B cell (primary cell): Measurements from ENCODE around the gene ENTHD1. TPM values are rescaled to one million over a fixed set of nuclear protein-coding genes. Genes with fewer than 3 reads are reported as not detected.

Experiments
- ATAC-seq: fragments of 200-7000 bp; cut with Tn5 transposase; one replicate; pipeline ENCODE4 v1.10.0; 2021; ENCODE audit warnings: low read depth, mild to moderate bottlenecking, moderate number of reproducible peaks, moderate library complexity
- CTCF ChIA-PET: fragments of 350-600 bp; sonication (Branson Sonifier 250); formaldehyde crosslinking; loops from one replicate; lab custom pipeline; 2021; ENCODE audit warnings: antibody characterized with exemption, inconsistent platforms; lab: Charles Lee
- POLR2A ChIA-PET: fragments of 350-600 bp; sonication (Branson Sonifier 250); formaldehyde crosslinking; loops from one replicate; lab custom pipeline; 2021; ENCODE audit warnings: antibody characterized with exemption; lab: Charles Lee
- DNase-seq: peaks from one replicate; pipeline ENCODE4 v3.0.0; 2013
- H2AFZ ChIP-seq: 2 replicates; pipeline ENCODE4 v1.6.1; 2012; ENCODE audit warnings: mild to moderate bottlenecking, low read depth, low read length; ENCODE audit not compliant: insufficient read depth, poor library complexity, severe bottlenecking
- H3K27ac ChIP-seq, 2 donors: 1 replicate in 1 of 2; 2 replicates in 1 of 2; pipeline ENCODE4 v1.5.1; 2012 to 2013; ENCODE audit warnings: low read length in 2 of 2, mild to moderate bottlenecking in 2 of 2, moderate library complexity in 1 of 2
- H3K27me3 ChIP-seq, 4 experiments: fragments of 200-600 bp in 1 of 4; sonication (generic) in 1 of 4; replicated peaks in 1 of 4; 1 replicate in 2 of 4; 2 replicates in 2 of 4; pipeline versions ENCODE4 v1.6.1 to v1.7.0; 2013 to 2016; ENCODE audit warnings: low read length in 3 of 4, mild to moderate bottlenecking in 2 of 4, mixed read lengths in 1 of 4, moderate library complexity in 1 of 4; ENCODE audit not compliant: insufficient read depth in 4 of 4, control insufficient read depth in 3 of 4; ENCODE audit errors: control extremely low read depth in 1 of 4
- H3K36me3 ChIP-seq, 2 experiments: replicated peaks in 1 of 2; 1 replicate in 1 of 2; 2 replicates in 1 of 2; pipeline versions ENCODE4 v1.6.1 to v1.7.1; 2013; ENCODE audit warnings: low read length in 1 of 2; ENCODE audit not compliant: insufficient read depth in 2 of 2, control insufficient read depth in 1 of 2; ENCODE audit errors: control extremely low read depth in 1 of 2, extremely low read depth in 1 of 2
- H3K4me1 ChIP-seq, 2 donors: fragments of 200-600 bp in 1 of 2; sonication (generic) in 1 of 2; 1 replicate in 1 of 2; 2 replicates in 1 of 2; pipeline versions ENCODE4 v1.5.1 to v1.6.1; 2013 to 2017; ENCODE audit warnings: low read length in 2 of 2; ENCODE audit not compliant: control insufficient read depth in 2 of 2, insufficient read depth in 2 of 2
- H3K4me2 ChIP-seq: replicated peaks from 2 replicates; pipeline ENCODE3; 2012; ENCODE audit warnings: mild to moderate bottlenecking, low read depth, low read length; ENCODE audit not compliant: poor library complexity, severe bottlenecking
- H3K4me3 ChIP-seq, 5 experiments: fragments of 200-600 bp in 1 of 5; sonication (generic) in 1 of 5; 1 replicate in 3 of 5; 2 replicates in 2 of 5; pipeline versions ENCODE4 v1.5.1 to v1.7.0; 2011 to 2016; ENCODE audit warnings: low read length in 4 of 5, mild to moderate bottlenecking in 4 of 5, low read depth in 2 of 5, control low read depth in 1 of 5, moderate library complexity in 1 of 5; ENCODE audit not compliant: insufficient read depth in 1 of 5; ENCODE audit errors: control extremely low read depth in 1 of 5, extremely low read depth in 1 of 5
- H3K79me2 ChIP-seq: fragments of 200-600 bp; sonication (generic); one replicate; pipeline ENCODE4 v1.6.0; 2016; ENCODE audit warnings: low read length; ENCODE audit not compliant: control insufficient read depth, insufficient read depth
- H3K9ac ChIP-seq: fragments of 200-600 bp; sonication (generic); 2 replicates; pipeline ENCODE4 v1.6.1; 2017; ENCODE audit warnings: mild to moderate bottlenecking, low read length, moderate library complexity
- H3K9me3 ChIP-seq, 3 donors: one replicate each; pipeline versions ENCODE4 v1.6.1 to v1.7.1; 2013; ENCODE audit warnings: low read length in 2 of 3; ENCODE audit not compliant: control insufficient read depth in 2 of 3, insufficient read depth in 1 of 3; ENCODE audit errors: control extremely low read depth in 1 of 3
- H4K20me1 ChIP-seq: 2 replicates; pipeline ENCODE4 v1.6.0; 2012; ENCODE audit warnings: mild to moderate bottlenecking, low read length; ENCODE audit not compliant: insufficient read depth, control insufficient read depth, poor library complexity, severe bottlenecking
- H3K27ac Mint-ChIP-seq: one replicate; pipeline ENCODE4 v1.8.0; 2021; ENCODE audit warnings: mixed read lengths
- H3K27me3 Mint-ChIP-seq: one replicate; pipeline ENCODE4 v1.8.0; 2021; ENCODE audit warnings: mixed read lengths
- H3K4me1 Mint-ChIP-seq: one replicate; pipeline ENCODE4 v1.8.0; 2021; ENCODE audit warnings: mixed read lengths
- H3K4me3 Mint-ChIP-seq: one replicate; pipeline ENCODE4 v1.8.0; 2021; ENCODE audit warnings: mixed read lengths
- H3K9me3 Mint-ChIP-seq: one replicate; pipeline ENCODE4 v1.8.0; 2022; ENCODE audit warnings: mixed read lengths; ENCODE audit not compliant: insufficient read depth
- EZH2 ChIP-seq: IDR thresholded peaks from 2 replicates; pipeline ENCODE4 v1.6.1; 2012; ENCODE audit warnings: borderline replicate concordance, low read depth, mild to moderate bottlenecking, moderate library complexity, low read length; ENCODE audit not compliant: insufficient read depth, poor library complexity, severe bottlenecking
- WGBS: methylation state at CpG from one replicate; pipeline ENCODE4 v1.1.5; 2013; ENCODE audit warnings: missing lambda C conversion rate; ENCODE audit not compliant: insufficient coverage; 5-methylcytosine and 5-hydroxymethylcytosine counted together
- intact Hi-C: fragments of 100-400 bp; cut with micrococcal nuclease; formaldehyde crosslinking; loops from one replicate; pipeline ENCODE4 v1.10.0; 2022
- polyA plus RNA-seq: library from polyadenylated mRNA; depleted of rRNA; stranded (reverse); fragments of >200 nt; gene quantifications from 2 replicates; pipeline ENCODE4 v1.2.3, GENCODE V29; 2012
- total RNA-seq, 2 donors: library from RNA; stranded (reverse); fragments of 120-200 nt in 1 of 2; gene quantifications; 1 replicate in 1 of 2; 2 replicates in 1 of 2; pipeline versions ENCODE4 v1.2.3 to v1.2.4, GENCODE V29; 2013 to 2022
- TF ChIP-seq, protein P1 (sequence below): fragments of 200-600 bp; IDR thresholded peaks from one replicate; pipeline ENCODE4 v1.8.0; 2022; ENCODE audit warnings: antibody characterized with exemption, mild to moderate bottlenecking

Gene ENTHD1
- total and polyA plus RNA-seq, 2 donors (not counting 1 experiment from before 2014, with no cell fraction given) = not detected

DNA sequence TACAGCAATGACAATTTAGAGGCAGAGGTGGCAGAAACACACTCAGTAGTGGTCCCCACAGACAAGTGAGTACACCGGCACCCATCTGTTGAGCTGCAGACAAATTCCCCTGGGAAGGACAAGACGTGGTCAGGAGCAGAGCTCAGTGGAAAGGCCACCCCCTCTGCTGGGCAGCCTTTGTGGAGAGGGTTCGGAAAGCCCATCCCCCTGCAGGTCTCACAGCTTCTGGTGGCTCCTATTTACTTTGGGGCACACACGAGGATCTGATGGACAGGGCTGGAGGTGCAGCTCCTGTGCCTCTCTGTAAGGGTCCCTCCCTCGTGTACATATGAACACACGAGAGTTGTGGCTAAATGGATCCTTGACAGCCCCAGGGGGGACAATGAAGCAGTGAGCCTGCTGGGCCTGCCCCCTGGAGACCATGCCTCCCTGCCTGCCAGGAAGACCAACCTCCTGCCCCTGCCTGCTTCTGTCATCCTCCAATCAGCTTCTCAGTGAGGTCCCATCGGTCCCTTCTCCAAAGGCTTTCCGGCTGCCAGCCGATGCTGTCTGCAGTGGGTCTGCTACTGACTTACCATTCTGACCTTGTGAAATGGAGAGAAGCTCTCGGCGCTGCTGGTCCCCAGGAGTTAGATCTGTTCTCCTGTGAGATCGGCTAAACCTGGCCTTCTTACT lies 161.5 kb downstream of the ENTHD1 start:
- Histone ChIP-seq H3K27me3 (peaks cover 0 to 18% (median 7%) of the 10 kb centered on the region in 4 experiments), H3K4me3 (no peak overlapping the region), H3K4me2 (no peak overlapping the region), H3K4me1 (no peaks in the 10 kb centered on the region), H3K79me2 (no peaks in the 10 kb centered on the region), H3K27ac (no peak overlapping the region), H4K20me1 (no peaks in the 10 kb centered on the region), H3K9me3 (peaks cover 0 to 2% (median 0%) of the 10 kb centered on the region in 3 donors), H3K36me3 (no peaks in the 10 kb centered on the region), H2AFZ (no peak overlapping the region), H3K9ac (no peak overlapping the region)
- TF ChIP-seq EZH2 = no peak
- TF ChIP-seq, protein P1, sequence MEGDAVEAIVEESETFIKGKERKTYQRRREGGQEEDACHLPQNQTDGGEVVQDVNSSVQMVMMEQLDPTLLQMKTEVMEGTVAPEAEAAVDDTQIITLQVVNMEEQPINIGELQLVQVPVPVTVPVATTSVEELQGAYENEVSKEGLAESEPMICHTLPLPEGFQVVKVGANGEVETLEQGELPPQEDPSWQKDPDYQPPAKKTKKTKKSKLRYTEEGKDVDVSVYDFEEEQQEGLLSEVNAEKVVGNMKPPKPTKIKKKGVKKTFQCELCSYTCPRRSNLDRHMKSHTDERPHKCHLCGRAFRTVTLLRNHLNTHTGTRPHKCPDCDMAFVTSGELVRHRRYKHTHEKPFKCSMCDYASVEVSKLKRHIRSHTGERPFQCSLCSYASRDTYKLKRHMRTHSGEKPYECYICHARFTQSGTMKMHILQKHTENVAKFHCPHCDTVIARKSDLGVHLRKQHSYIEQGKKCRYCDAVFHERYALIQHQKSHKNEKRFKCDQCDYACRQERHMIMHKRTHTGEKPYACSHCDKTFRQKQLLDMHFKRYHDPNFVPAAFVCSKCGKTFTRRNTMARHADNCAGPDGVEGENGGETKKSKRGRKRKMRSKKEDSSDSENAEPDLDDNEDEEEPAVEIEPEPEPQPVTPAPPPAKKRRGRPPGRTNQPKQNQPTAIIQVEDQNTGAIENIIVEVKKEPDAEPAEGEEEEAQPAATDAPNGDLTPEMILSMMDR = no peak
- Mint-ChIP-seq H3K27ac (no peak overlapping the region), H3K4me1 (no peaks in the 10 kb centered on the region), H3K9me3 (no peaks in the 10 kb centered on the region), H3K4me3 (no peak overlapping the region), H3K27me3 (peaks cover 18% of the 10 kb centered on the region)
- DNase-seq = no peak
- CTCF ChIA-PET = no interaction called here
- intact Hi-C loops = no loop called here
- WGBS = 59% methylated on average over 12 of the region's 12 CpGs
- POLR2A ChIA-PET = no interaction called here
- ATAC-seq = no peak

DNA sequence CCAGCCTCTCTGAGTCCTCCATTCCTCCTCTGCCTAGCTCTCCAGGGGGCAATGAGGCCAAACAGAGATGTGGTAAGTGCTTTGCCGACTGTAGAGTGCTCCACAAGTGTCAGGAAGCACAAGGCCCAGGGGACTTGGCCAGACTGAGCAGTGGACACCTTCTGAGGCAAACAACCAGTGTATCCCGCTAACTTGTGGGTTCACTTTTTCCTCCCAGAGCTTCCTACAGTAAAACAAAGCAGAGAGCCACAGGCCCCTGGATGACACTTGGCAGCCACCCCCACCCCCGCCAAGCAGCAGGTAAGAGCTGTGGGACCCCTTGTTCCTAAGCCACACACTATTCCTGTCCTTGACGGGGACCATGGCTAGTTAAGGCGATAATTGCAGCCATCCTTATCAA lies 162.1 kb downstream of the ENTHD1 start:
- Mint-ChIP-seq H3K4me1 (no peaks in the 10 kb centered on the region), H3K27me3 (peaks cover 22% of the 10 kb centered on the region), H3K9me3 (no peaks in the 10 kb centered on the region), H3K27ac (no peak overlapping the region), H3K4me3 (no peak overlapping the region)
- TF ChIP-seq, protein P1 = no peak
- no peak for TF ChIP-seq EZH2
- Histone ChIP-seq H3K27ac (no peak overlapping the region), H3K79me2 (no peaks in the 10 kb centered on the region), H3K4me1 (no peaks in the 10 kb centered on the region), H3K4me3 (no peak overlapping the region), H4K20me1 (no peaks in the 10 kb centered on the region), H2AFZ (no peak overlapping the region), H3K4me2 (no peak overlapping the region), H3K9me3 (peaks cover 0 to 2% (median 0%) of the 10 kb centered on the region in 3 donors), H3K9ac (no peak overlapping the region), H3K36me3 (no peaks in the 10 kb centered on the region), H3K27me3 (peaks cover 0 to 18% (median 7%) of the 10 kb centered on the region in 4 experiments)
- DNase-seq (no peak), ATAC-seq (no peak)
- POLR2A ChIA-PET = no interaction called here
- CTCF ChIA-PET = no interaction called here
- 87% methylated on average over 5 of the region's 5 CpGs for WGBS
- intact Hi-C loops = no loop called here
